Activated CD8-positive, alpha-beta memory T cell treated with anti-CD3 and anti-CD28 coated beads, Interleukin-2, amount 50 U/mL, for 1 hour (primary cell): Measurements from ENCODE around the gene TTC22.

Experiments used
- DNase-seq: peaks from one replicate; pipeline ENCODE4 v3.0.0-alpha.2; 2020; ENCODE audit errors: extremely low read depth

Gene TTC22

DNA sequence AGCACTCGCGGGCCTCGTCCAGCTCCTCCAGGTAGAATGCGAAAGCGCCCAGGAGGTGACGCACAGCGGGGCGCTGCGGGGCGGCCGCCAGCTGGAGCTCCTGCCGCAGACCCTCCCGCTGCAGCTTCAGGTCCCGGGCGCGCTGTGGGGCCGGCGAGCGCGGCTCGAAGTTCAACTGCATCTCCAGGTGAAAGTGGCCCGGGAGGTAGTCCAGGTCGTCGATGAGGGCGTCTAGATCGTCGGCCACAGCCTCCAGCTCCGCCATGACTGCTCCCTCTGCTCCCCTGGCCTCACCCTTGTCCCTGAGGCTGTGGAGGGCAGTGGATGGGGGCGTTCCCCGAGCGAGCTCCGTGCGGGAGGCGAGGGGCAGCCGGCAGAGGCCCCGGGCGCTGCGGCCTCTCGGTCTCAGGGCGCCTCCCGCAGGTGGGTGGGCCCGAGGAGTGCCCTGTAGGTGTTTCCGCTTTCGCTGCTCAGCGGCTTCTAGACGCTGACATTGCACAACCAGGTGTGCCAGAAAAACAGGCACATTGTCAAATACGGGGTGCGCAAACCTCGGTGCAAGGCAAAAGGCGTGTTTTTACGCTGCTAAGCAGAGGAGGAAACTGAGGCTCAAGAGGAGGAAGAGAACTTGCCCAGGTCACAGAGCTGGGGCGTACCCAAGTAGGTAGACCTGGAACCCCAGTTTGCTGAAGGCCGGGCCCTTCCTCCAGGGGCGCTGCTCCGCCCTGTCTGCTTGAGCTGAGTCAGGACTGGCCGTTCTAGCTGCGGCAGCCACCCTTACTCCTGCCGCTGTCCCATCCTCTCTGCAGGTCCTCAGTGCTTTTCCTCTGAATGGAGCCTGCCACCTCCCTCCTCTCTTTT, at the start of gene TTC22:
TTC22 (minus strand) TSS at position 425 of the 861 bp plus-strand sequence; CDS start at position 265, 160 bp downstream.
- DNase-seq = no peak

DNA sequence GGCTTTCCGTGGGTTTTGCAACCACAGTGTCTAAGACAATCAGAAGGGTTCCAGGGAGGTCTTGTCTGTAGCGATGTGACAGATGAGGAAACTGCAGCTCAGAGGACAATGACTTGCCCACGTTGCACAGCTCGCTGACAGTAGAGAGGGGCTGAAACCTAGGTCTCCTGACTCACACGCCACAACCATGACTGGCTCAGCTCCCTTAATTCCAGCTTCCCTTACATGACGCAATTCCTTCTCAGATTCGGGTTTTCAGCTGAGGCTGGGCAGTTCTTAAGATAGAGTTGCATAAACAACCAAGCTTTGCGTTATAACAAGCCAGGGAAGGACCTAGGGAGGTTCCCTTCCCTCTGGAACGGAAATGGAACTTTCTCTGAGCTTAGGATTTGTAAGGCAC, 49.6 kb upstream of the TTC22 start:
- DNase-seq = no peak

DNA sequence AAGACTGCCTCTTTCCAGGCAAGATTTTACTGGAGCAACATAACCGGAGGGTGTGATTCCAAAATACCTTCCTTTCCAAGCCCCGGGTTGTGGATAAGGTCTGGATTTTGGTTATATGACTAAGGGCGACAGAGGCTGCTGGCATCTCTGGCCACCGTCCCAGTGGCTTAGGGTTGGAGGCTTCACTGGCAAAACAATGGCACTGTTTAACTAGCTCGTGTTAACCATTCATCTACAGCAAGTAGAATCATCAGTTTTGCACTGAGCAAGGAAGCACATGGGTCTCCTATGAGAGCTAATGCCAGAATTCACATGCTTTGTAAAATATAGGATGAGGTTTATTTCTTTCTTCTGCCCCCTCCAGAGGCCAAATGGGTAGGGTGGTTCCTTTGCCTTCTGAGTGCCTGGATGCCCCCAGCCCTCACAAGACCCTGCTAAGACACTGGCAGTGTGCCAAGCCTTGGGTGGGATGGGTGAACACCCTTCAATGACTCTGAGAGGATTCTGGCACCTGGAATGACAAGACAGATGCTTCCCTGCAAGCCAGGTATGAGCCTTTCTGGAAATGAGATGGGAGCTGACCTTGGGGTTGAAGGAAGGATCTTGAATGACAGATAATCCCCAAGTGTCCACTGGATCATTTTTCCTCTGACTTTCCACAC, 49.1 kb upstream of the TTC22 start:
- no peak for DNase-seq

DNA sequence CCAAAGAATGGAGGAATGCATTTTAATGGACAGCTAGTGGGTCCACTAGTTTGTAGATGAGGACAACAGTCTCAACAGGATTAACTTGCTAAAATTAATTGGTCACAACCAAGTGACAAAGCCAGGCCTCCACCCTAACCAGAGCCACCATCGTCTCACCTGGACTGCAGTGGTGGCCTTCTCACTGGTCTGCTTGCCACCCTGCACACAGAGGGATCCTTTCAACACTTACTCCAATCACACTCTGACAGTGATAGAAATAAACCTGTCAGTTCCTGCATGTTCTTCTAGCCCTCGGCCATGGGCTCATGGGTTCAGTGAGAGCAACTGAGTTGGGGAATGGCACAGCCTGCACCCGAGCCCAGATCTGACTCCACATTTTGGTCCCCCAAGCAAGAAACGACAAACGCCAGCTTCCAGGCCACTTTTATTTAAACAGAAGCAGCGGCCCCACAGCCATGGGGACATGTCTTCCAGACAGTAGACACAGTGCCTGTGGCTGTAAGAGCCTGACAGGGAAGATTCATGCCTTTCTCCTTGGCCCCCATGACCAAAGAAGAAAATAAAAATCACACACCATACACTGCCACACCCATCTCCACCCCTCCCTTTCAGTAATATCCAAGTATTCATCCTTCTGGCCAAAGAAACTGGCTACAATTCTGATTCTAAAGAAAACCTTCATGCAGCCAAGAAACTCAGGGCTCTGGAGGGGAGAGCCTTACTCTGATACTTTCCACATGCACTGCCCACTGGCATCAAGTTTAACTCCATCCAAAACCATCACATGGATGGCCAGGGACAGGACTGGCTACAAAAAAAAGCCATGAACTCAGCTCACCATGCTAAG, 48.3 kb upstream of the TTC22 start:
- no peak for DNase-seq

DNA sequence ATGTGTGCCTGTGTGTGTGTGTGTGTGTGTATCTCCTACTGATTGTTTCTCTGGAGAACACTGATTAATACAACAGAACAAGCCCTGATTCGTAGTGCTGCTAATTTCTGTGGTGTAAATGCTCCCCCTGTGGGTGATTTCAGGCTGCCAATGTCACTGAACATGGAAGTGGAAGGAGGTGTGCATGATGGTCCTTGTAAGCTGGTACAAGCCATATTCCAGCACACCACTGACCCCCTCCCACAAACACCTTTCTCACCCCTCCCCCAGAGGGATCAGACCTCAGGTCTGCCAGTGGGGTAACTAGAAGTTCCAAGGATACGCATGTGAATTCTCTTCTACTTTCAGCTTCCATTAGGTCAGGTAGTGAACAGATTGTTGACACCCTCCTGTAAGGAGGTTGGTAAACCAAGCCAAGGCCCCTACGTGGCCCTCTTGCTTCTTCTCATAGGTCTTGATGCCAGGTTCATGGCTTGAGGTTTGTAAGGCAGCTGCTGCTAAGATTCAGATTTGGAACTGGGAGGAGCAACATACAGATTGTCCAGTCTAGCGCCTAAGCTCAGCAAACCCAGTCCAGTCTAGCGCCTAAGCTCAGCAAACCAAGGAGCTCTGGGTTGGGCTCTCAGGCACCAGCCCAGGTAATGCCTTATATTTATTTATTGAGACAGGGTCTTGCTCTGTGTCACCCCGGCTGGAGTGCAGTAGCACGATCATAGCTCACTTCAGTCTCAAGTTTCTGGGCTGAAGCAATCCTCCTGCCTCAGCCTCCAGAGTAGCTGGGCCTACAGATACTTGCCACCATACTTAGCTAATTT, 47.2 kb upstream of the TTC22 start:
- DNase-seq = no peak

DNA sequence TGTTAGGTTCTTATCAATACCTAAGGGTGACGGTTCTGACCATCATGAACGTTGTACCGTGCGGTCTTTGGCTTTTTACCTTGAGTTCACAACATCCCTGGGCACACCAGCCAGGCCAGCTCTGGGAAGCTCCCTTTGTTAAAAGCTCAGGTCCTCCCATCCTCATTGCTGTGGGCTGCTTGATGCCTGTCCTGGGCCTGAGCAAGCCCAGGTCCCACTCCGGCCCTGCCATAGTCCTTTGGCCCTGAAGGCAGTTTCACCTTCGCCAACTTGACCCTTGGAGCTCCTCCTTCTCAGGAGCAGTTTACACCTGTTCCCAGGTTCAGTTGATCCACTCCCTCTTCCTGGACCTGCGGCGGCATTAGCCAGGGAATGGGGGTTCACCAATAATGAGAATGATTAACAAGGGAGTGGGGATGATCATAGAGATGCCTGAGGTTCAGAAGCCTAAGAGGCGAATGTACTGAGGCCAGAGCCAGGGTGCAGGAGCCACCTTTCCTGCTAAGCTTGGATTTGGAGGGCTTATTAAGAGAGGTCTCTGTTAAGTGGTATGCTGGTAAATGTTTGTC, 45.7 kb upstream of the TTC22 start:
- DNase-seq = no peak

DNA sequence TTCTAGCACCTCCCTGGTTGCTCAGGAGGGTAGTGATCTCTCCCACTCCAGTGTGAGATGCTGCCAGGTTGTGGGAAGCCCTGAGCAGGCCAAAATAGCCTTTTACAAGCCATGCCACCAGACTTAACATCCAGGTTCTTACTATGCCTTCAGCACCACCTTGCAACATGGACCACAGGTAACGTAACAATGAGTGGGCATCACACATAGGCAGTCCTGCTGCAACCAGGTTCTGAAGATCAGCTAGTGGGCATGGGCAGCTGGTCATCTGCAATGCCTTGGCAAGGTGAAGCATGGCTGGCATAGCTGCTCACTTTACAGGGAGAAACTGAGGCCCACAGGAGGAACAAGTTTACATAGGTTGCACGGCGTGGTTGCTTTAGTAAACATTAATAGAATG, 45.2 kb upstream of the TTC22 start:
- DNase-seq = no peak

DNA sequence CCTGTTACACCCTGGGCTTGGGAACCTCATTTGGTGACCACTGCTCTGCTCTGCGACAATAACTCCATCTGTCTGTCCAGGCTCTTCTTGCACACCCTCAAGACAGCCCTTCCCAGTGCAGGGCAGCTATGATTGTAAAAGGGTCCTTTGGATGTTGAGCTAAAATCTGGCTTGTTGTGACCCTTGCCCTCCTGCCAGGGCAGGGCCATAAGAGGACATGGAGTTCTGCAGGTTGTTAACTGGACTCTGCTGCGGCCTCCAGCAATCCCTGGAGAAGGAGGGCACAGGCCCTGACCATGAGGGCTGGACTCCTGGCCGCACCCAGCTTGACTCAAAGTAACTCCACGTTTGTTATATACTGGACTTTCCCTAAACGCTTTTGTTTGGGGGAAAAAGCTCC, 44.6 kb upstream of the TTC22 start:
- DNase-seq = no peak

DNA sequence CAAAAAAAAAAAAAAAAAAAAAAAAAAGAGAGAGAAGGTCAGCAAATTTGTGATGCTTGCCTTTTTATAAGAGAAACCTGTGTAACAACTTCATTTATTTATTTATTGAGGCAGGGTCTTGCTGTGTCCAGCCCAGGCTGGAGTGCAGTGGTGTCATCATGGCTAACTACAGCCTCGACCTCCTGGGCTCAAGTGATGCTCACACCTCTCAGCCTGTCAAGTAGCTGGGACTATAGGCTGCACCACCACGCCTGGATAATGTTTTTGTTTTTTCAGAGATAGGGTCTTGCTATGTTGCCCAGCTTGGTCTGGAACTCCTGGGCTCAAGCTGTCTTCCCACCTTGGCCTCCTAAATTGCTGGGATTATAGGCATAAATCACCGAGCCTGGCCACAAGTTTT, 43.4 kb upstream of the TTC22 start:
- DNase-seq = no peak

DNA sequence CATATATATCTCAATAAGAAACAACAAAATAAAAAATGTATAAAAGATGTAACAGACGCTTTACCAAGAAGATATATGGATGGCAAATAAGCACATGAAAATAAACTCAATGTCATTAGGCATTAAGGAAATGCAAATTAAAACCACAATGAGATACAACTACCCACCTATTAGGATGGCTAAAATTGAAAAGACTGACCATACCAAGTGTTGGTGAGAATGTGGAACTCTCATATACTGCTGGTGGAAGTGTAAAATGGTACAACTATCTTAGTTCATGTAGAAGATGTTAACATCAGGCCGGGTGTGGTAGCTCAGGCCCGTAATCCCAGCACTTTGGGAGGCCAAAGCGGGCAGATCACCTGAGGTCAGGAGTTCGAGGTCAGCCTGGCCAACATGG, 42.3 kb upstream of the TTC22 start:
- DNase-seq = no peak

DNA sequence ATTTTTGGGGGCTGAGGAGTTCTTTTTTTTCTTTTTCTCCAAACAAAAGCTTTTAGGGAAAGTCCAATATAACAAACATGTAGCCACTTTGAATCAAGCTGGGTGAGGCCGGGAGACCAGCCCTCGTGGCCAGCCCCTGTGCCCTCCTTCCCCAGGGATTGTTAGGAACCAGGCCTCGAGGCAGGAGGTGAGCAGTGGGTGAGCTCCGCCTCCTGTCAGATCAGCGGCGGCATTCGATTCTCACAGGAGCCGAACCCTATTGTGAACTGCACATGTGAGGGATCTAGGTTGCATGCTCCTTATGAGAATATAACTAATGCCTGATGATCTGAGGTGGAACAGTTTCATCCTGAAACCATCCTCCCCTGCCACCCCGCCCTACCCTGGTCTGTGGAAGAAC, 41.8 kb upstream of the TTC22 start:
- DNase-seq = no peak

DNA sequence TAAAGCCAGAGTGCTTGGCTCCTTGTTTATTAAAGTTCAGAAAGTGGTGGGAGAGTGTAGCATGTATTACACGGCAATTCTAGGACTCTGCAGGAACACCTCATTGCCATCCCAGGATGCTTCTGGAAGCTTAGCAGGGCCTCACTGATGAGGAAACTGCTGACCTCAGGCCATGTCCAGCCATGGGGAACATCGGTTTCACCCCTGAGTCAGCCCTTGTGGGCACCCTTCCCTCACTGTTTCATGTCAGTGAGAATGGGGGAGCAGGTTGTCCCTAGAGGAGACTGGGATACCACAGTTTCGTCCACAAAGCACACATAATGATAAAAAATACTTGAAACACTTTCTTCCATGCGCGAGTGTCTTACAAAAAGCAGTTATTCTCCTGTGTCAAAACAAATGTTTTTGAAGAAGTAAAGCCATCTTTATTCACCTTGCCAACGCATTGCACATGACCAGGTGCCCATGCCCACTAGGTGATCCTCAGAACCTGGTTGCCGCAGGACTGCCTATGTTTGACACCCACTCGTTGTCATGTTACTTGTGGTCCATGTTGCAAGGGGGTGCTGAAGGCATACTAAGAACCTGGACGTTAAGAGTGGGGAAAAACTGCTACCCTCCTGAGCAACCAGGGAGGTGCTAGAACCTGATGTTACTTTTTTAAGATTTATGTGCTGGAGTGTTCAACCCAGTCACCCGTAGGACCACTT, 41.2 kb upstream of the TTC22 start:
- DNase-seq = no peak

DNA sequence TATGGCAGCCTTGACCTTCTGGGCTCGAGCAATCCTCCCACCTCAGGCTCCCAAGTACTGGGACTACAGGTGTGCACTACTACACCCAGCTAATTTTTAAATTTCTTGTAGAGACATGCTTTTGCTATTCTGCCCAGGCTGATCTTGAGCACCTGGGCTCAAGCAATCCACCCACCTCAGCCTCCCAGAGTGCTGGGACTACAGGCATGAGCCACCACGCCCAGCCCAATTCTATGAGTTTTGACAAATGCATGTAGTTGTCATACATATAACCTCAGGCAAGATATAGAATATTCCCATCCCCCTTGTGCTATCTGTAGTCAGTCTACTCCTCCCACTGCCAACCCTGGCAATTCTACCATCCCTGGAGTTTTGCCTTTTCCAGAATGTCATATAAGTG, 38.7 kb upstream of the TTC22 start:
- no peak for DNase-seq

DNA sequence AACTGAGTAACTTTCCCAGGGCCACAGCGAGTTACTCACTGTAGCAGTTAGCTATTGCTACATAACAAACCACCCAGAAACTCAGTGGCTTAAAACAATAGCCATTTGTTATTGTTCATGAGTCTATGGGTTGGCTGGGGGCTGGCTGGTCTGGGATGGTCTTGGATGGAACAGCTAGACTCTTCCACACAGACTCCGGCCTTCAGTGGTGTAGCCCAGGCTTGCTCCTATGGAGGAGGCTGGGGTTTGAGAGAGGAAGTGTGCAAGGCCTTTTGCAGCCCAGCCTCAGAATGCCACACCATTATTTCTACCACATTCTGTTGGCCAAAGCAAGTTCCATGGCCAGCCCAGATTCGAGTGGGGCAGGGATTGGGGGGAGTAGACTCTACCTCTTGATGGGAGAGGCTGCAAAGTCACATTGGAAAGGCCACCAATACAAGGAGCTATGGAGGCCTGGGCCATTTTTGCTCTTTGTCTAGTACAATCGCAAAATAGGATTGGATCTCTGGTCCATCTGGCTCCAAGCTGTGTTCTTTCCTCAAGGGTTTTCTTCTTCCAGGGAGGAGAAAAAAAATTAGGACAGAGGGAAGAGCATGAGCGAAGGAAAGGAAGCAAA, 37.5 kb upstream of the TTC22 start:
- no peak for DNase-seq

DNA sequence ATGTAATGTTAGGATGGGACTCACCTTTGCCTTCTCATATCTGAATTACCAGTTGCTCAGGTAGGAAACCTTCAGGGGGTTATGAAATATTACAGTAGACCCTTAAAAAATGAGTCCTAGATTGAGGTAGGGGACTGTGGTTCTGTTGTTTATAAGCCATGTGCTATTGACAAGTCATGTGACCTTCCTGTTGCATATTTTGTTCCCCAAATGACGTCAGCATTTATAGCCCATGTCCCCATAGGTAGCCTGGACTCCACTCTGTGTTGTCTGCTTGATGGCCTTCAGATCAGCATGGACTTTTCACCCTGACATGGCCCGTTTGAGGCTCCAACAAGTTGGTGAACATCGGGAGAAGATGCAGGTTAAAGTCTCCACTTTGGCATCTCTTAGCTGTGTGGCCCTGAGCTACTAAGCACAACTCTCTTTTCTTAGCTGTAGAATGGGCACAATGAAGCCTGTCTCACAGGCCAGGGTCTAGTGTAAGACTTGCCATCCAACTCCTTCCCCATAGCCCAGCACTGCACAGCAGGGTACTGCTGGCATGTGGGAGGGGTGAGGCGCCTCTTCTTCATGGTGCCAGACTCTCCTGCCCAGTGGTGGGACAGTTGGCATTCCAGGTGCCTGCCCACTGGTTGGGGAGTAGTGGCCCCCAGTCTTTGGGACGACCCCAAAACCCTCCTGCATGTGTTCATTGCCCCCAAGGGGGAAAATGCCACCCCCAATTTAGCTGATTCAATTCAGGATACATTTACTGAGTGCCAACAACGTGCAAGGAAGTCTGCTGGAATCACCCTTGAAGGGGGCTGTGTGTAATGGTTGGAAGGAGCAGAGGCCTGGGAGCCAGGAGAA, 36.1 kb upstream of the TTC22 start:
- no peak for DNase-seq

DNA sequence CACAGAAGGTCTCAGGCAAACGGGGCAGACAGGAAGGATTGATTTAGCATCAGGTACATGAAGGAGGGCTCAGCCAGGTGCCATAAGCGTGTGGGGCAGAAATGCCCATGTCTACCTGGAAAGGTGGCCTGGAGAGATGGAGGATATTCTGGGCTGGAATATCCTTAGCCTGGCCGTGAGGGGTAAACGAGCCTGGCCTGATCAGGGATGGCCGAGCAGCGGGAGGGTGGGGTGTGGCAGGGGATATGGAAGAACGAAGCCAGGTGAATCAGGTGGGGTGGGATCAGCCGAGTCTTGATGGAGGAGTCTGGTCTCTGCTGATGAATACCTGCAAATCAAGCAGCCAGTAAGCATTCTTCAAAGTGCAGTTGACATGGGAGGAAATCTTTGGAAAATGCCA, 35.5 kb upstream of the TTC22 start:
- DNase-seq = no peak

DNA sequence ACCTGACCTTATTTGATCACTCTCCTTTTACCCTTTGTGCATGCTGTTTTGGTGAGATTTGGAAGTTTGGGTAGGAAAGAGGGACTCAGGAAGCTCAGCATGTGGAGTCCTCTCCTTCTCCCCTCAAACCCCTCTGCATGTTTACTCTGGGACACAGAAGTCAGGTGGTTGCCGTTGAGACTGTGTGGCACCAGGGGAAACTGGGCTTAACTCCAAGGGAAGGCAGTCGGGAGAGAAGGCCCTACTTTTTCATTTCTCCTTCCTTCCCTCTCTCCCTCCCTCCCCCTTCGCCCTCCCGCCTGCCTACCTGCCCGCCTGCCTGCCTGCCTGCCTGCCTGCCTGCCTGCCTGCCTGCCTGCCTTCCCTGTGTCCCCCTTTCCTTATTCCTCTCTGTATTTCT, 34.8 kb upstream of the TTC22 start:
- DNase-seq = no peak

DNA sequence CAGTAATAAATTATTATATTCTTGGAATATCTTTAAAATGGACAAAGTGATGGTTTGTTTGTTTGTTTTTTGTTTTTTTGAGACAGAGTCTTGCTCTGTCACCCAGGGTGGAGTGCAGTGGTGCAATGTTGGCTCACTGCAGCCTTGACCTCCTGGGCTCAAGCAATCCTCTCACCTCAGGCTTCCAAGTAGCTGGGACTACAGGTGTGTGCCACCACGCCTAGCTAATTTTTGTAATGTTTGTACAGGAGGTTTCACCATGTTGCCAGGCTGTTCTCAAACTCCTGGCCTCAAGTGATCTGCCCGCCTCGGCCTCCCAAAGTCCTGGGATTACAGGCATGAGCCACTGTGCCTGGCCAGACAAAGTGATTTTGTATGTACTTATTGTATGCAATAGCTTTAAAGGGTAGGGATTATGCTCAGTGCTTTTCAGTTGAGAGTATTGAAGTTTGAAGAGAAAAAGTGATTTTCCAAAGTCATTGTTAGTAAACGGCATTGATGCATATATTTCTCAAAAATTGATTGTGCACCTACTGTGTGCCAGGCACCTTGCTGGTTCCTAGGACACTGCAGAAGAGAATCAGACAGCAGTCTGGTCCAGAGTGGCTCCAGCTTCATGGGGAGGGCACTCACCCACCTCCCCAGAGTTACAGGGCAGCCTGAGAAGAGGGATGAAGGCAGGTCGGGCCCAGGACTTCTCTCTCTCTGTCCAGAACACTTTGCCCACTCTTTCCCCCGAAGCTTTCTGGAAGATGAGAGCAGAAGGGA, 34.2 kb upstream of the TTC22 start:
- DNase-seq = no peak
